ENCODE results near the gene SDE2.
A peak's percentile ranks its signal among the peaks of the same experiment; 100 is the strongest.
"Not testable (repeated sequence)": the region's sequence is repeated elsewhere in the genome, so short reads cannot be mapped to it uniquely, and the experiment has no call there.

The SDE2 gene

GRCh38 chr1:225999227-225999911, at the start of gene SDE2:
Gene SDE2 (minus strand): TSS chr1:225999343. CDS start chr1:225999312, 31 bp downstream.
- peak; percentile 100 for DNase-seq (ENCODE audit: low spot score)

DNA sequence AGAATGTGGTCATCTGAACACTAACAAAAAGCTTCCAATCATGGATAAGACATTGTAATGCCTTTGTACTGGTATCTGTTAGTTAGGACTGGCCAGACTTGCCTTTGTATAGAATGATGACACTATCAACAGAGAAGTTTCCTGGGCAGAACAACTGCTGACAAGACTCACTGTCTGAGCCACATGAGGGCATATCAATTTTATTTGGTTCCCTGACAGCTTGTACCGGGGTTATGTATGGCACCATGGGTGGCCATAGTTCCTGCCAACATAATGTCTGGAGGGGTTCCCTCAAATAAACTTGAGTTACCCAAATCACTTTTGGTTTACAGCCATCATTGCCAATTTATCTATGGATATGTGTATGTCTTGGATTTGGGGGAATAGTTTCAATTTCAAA, 49.7 kb upstream of the SDE2 start:
- no peak for DNase-seq (ENCODE audit: low spot score)

GRCh38 chr1:226047495-226047894, 48.4 kb upstream of the SDE2 start:
- DNase-seq (ENCODE audit: low spot score): no peak

DNA sequence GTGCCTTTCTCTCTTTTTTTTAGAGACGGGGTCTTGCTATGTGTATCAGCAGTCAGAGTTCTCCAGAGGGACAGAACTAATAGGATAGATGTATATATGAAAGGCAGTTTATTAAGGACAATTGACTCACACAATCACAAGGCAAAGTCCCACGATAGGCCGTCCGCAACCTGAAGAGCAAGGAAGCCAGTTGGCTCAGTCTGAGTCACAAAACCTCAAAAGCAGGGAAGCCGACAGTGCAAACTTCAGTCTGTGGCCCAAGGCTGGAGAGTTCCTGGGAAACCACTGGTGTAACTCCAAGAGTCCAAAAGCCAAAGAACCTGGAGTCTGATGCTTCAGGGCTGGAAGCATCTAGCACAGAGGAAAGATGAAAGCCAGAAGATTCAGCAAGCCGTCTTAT, 47.1 kb upstream of the SDE2 start:
- DNase-seq (ENCODE audit: low spot score): no peak

DNA sequence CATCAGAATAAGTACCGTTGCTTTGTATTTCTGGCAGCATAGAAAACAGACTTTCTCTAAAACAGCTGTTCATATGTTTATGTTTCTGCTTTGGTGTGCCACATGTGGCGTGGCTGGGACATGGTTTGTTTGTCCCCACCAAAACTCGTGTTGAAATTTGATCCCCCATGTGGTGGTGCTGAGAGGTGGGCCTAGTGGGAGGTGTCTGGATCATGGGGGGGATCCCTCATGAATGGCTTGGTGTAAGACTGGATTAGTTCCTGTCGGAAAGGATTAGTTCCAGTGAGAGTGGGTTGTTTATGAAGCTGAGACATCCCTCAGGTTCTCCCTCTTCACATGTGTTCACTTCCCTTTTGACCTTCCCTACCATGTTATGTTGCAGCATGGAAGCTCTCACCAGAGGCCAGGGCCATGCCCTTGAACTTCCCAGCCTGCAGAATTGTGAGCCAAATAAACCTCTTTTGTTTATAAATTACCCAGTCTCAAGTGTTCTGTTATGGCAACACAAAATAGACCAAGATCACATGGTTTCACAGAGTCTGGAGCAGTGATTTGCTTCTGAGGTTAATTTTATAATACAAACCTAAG, 45.5 kb upstream of the SDE2 start:
- DNase-seq (ENCODE audit: low spot score): no peak

DNA sequence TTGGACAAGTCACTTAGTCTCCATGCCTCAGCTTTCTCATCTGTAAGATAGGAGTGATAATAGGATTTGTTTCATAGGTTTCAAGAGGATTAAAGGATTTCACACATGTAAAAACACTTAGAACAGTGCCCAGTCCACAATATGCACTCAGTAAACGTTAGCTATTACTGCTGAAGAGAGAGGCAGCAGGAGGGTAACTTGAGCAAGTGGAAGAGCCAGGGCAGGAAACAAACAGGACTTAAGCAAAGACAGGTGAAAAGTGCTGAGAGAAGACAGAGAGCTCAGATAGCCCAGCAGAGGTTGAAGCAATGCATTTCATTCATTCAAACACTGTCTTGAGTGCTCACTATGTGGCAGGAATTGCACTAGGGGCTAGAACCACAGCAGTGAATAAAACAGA, 42.3 kb upstream of the SDE2 start:
- DNase-seq (ENCODE audit: low spot score): no peak

DNA sequence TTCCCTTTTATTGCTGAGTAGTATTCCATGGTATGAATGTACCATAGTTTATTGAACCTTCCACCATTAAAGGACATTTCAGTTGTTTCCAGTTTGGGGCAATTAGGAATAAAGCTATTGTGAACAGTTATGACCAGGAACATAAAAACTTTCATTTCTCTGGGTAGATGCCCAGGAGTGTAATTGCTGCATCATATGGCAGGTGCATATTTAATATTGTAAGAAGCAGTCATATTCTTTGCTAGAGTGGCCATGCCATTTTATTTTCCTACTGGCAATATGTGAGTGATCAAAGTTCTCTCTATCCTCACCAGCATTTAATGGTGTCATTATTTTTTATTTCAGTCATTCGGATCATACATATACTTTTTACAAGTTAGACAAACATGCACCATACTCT, 39.5 kb upstream of the SDE2 start:
- no peak for DNase-seq (ENCODE audit: low spot score)

DNA sequence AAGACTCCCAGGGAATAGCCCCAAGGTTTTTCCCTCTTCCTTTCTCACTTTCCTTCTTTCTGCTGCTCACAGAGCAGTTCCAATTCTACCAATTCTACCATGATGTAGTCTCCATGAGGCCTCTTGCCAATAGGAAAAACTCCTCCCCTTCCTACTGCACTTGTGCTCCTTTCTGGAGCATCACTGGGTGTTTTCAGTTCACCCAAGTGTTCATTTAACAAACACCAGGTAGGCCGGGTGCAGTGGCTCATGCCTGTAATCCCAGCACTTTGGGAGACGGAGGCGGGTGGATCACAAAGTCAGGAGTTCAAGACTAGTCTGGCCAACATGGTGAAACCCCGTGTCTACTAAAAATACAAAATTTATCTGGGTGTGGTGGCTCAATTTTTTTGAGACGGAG, 36.8 kb upstream of the SDE2 start:
- DNase-seq (ENCODE audit: low spot score): no peak

GRCh38 chr1:226034482-226034881, 35.3 kb upstream of the SDE2 start:
- no peak for DNase-seq (ENCODE audit: low spot score)

GRCh38 chr1:226033991-226034390, 34.8 kb upstream of the SDE2 start:
- no peak for DNase-seq (ENCODE audit: low spot score)

- no peak for DNase-seq (ENCODE audit: low spot score)
Measured at GRCh38 chr1:226033582-226033981, 34.4 kb upstream of the SDE2 start.

DNA sequence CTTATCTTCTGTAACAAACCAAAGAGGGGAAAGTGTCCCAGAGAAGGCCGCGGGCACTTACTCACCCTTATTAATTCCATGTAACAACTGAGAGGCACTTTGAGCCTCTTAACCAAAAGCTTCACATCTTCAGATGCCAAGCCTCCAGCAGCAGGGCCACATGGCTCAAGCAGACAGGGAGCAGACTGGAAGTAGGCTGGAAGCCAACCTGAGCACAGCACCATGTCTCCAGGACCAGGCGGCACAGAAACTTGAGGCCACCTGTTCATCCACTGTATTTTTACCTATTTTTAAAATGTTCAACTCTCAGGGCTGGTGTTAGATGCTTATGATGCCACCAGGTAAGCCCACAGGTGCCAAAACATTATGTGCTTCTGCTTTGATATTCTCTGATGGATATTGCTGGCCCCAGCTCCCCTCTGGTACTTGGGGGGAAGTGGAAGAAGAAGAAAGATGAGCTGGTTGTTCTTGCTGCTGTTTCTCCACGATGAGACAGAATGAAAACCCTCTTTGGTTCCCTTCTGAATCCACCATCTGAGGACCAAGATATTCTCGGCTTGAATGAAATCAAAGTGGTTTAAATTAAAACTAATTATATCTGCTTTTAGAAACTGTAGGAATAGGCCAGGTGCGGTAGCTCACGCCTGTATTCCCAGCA, 30.6 kb upstream of the SDE2 start:
- DNase-seq (ENCODE audit: low spot score): no peak

GRCh38 chr1:226029093-226029496, 30.0 kb upstream of the SDE2 start:
- DNase-seq (ENCODE audit: low spot score): no peak

DNA sequence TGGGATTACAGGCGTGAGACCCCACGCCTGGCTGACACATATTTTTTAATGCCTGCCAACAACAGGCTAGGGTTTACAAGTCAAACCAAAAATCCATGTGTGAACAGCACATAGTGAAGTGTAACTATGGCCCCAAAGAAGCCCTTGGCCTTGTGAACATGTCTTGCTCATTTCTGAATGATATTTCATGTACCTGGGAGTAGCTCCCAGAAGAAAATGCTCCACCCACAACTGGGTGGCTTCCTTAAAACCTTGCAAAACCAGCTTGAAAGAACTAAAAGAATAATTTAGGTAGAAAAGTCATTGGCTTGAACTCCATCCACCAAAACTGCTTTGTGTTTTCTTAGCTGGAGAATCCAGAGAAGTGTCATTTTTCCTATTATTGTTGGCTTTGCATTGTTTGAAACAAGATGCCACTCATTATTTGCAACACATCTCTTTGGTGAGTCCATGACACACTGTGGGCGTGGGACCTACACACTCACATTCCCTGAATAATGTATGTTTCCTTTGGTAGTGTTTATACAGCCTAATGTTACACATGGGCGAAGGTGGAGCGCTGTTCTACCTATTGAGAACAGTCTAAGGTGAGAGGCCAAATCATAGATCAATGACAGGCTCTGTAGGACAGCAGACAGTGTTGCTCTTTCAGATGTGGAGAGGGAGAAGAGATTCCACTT, 28.5 kb upstream of the SDE2 start:
- DNase-seq (ENCODE audit: low spot score): no peak

DNA sequence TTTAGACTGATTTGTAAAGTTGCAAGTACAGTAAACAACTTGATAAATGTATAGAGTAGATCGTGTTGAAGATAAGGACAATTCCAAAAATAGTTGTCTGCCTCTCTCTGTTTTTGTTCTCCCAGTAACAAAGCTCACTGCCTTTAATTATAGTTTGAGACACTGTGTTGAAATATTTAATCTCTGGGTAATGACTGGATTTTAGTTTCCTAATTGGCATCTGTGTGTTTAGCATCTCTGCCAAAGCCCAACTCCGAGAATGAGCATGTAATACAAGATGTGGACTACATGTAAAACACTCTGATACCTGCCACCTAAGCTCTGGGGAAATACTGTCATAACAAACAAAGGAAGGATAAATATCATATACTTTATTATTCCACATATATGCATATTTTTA, 27.7 kb upstream of the SDE2 start:
- DNase-seq (ENCODE audit: low spot score): no peak

DNA sequence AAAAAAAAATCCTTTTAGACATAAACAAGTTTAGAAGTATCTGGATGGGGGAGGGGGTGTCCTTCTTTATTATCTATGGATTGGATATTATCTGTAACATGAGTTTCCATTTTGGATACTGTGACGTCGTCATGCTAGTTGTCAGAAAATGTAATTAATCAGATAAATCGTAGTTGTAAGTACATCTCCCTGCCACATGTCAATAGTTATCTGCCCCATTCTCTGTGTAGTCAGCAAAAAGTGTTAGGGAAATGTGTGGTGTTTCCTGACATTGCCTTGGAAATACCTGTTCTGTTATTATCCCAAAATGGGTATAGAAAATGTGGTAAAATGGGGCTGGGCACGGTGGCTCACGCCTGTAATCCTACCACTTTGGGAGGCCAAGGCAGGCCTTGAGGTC, 24.6 kb upstream of the SDE2 start:
- no peak for DNase-seq (ENCODE audit: low spot score)

- no peak for DNase-seq (ENCODE audit: low spot score)
Measured at GRCh38 chr1:226021801-226022200, 22.7 kb upstream of the SDE2 start.

GRCh38 chr1:226021401-226021800, 22.3 kb upstream of the SDE2 start:
- DNase-seq (ENCODE audit: low spot score): no peak

GRCh38 chr1:226019572-226019971, 20.4 kb upstream of the SDE2 start:
- DNase-seq (ENCODE audit: low spot score): peak; percentile 59

GRCh38 chr1:226017070-226017469, 17.9 kb upstream of the SDE2 start:
- no peak for DNase-seq (ENCODE audit: low spot score)

GRCh38 chr1:226009650-226010044, 10.5 kb upstream of the SDE2 start:
- DNase-seq (ENCODE audit: low spot score): peak; percentile 49

DNA sequence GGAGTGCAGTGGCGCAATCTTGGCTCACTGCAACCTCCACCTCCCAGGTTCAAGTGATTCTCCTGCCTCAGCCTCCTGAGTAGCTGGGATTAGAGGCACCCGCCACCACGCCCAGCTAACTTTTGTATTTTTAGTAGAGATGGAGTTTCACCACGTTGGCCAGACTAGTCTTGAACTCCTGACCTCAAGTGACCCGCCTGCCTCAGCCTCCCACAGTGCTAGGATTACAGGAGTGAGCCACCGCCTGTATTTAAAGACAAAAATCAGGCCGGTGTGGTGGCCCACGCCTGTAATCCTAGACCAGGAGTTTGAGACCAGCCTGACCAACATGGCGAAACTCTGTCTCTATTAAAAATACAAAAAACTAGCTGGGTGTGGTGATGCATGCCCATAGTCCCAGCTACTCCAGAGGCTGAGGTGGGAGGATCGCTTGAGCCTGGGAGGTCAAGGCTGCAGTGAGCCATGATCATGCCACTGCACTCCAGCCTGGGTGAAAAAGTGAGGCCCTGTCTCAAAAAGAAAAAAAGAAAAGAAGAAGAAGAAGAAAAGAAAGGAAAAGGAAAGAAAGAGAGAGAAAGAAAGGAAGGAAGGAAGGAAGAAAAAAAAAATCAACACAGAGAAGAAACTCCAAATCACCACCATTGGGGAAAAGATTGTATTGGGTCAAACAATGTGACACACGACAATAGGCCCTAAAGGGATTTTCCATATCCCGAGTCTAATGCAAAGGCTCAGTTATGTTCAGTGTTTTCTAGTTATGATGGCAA, 8.2 kb upstream of the SDE2 start:
- DNase-seq (ENCODE audit: low spot score): not testable (repeated sequence)

Data from D341Med (cell line).